Ecto neural progenitor cell (in vitro differentiated cells): ENCODE measurements around the gene EPHA4.

Source experiments
- DNase-seq: peaks from one replicate; pipeline ENCODE4 v3.0.0-alpha.2; 2018; ENCODE audit warnings: low spot score

Gene EPHA4

DNA sequence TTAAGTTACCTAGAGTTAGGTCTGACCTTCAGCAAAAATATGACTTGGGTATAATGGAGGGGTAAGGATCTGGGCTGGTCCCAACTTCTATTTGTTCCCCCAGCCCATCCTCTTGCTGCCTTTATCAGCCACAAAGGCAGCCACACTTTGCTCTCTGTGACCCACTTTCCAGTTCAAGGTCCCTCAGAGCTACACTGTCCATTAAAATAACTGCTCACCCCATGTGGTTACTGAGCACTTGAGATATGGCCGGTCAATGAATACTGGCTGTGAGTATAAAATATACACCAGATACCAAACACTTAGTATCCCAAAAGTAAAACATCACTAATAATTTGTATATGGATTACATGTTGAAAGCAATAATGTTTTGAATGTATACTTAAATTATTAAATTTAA, 67.2 kb downstream of the EPHA4 start:
- no peak for DNase-seq

GRCh38 chr2:221503965-221504364, 68.1 kb downstream of the EPHA4 start:
- DNase-seq, result no peak

DNA sequence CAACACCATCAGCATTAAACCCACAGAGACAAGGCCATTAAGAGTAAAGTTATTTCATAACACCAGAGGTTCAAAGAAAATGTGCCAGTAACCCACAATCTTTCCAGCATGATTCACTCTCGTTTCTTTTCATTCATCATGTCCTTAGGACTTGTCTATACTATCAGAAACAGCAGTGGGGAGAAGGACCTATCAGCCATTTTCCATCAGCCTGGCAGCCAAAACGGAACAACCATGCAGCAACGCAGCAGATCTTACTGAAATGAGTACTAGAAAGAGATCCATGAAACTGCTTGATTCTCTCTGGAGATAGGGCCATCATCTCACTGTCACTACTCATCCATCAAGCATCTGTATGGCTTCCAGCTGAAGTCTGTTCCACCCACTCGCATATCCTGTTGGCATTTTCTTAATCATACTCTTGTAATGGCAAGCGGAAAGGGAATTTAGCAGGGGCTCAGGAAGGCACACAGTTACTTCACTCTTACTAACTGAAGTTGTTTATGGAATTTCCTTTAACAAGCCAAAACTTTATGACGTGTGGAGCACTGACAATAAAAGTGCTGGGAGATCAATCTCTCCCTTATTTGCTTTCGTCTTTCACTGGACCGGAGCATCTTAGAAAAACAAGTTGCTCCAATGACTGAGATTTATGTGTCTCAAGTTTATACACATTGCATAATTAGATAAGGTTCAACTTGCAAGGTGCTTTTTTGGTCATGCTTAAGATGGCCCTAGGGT, 69.7 kb downstream of the EPHA4 start:
- DNase-seq, result no peak

DNA sequence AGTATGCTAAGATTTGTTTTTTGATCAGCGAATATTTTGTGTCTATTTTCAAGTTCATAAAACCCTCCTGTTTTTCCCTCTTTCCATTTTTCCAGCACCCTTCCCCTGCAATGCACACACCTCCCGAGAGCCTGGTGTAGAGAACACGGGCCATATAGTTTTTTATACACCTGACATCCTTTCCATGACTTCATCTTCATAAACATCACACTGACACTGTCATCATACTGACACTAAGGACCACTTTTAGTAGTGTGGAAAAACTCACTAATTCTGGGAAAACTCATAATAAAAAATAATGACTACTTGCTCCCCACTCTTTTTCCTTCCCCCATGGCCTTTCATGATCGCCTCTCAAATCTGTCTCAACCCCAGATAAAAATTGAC, 70.2 kb downstream of the EPHA4 start:
- DNase-seq, result no peak

- DNase-seq, result no peak
Measured at GRCh38 chr2:221501210-221501882, 70.8 kb downstream of the EPHA4 start.

DNA sequence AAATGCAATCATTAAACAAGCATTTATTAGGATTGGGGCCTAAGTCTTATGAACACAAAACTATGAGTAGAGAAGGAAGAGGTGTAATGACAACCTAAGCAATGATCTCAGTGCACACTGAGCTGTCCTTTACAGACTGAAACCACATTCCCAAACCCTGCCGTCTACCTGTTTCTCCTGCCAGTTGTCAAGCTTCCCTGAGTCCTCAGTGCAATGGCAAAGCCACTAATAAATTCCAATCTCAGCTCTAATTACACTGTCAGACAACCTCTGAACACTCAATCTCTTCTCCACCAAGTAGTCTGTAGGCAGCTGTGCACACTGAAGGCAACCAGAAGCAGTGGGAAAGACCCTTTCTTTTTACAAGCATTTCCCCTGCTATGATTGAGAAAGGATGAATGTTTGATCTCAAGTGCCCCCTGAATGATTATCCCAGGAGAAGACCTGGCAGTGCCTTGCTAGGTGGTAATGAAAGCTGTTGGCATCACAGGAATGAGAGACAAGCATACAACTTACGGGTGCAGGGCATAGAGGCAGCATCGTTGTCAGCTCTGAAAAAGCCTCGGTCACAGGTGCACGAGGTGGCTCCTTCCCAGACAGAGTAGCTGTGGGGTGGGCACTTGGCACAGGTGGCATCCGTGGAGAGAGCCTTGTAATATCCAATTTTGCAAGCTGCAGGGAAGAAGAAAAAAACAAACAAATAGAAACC, 71.4 kb downstream of the EPHA4 start:
- DNase-seq, result no peak

DNA sequence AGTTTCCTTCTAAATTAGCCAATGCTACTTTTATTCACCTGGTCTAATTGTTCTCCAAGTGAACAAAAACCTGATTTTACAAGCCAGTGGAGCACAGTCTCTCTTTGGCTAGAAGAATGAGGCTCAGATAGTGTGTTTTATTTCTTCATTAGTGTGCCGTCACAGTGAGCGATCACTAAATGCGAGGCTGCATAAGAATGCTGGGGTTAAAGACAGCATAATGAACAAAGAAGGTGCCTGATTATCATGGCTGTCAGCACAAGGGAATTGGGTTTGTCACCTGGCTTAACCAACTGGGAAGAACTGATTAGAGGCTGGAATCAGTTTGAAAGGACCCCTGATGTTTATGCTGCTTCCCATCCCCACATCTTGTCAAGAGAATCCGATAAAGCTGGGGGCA, 76.4 kb downstream of the EPHA4 start:
- no peak for DNase-seq

DNA sequence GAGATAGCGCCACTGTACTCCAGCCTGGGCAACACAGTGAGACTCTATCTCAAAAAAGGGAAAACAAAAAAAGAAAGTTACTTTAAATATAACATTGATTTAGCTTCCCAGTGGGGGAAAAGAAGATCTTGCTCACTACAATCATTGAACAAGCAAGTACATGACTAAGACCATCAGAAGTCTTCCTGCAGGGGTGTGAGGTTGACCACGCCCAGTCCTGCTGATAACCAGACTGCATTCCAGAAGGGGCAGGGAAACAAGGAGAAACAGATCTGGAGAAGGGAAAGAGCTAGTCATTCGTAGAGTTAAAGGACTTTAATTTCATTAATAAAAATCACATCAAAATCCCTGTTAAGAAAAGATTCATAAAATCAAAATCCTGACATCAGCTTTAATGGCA, 77.5 kb downstream of the EPHA4 start:
- no peak for DNase-seq

GRCh38 chr2:221493391-221493790, 78.7 kb downstream of the EPHA4 start:
- DNase-seq, result no peak

GRCh38 chr2:221492636-221493035, 79.5 kb downstream of the EPHA4 start:
- no peak for DNase-seq

DNA sequence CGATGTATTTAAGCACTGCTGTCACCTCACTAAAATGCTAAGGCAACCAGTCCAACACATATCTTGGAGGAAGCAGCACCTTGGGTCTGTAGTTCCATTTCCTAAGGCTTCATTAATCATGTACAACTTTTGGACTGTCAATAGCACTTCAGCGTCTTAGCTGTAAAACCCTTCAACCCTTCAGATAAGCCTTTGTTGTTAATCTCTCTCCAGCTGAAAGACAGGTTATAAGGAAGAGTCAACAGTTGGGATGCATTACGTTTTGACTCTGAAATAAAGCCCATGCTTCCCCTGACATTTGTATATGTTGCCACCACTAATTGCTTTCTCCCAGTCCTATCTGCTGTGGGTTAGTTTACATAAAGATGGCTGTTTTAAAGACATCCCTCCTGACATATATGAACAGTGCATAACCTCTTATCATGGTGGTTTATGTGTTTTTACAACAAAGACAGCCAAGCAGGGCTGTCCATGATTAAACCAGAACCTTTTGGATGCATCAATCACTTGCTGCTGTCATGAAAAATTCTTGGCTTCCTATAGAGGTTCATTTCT, 81.5 kb downstream of the EPHA4 start:
- no peak for DNase-seq

- DNase-seq, result no peak
Measured at GRCh38 chr2:221488136-221488807, 83.8 kb downstream of the EPHA4 start.

- no peak for DNase-seq
Measured at GRCh38 chr2:221486106-221486505, 86.0 kb downstream of the EPHA4 start.

DNA sequence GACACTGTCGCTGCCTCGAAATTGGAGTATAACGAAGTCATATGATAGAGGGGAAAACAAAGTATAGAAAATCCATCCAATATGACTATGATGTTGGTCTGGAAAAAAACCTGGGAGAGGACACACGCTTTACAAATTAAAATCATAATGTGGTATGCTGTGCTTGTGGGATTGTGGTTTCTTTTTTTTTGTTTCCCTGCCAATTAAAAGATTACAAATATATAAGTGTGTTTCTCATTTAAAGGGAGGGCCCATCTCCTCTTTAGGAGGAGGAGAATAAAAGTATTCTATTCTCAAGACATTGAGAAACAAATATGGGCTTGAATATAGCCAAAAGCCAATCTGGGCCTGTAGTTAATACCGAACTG, 86.6 kb downstream of the EPHA4 start:
- no peak for DNase-seq

DNA sequence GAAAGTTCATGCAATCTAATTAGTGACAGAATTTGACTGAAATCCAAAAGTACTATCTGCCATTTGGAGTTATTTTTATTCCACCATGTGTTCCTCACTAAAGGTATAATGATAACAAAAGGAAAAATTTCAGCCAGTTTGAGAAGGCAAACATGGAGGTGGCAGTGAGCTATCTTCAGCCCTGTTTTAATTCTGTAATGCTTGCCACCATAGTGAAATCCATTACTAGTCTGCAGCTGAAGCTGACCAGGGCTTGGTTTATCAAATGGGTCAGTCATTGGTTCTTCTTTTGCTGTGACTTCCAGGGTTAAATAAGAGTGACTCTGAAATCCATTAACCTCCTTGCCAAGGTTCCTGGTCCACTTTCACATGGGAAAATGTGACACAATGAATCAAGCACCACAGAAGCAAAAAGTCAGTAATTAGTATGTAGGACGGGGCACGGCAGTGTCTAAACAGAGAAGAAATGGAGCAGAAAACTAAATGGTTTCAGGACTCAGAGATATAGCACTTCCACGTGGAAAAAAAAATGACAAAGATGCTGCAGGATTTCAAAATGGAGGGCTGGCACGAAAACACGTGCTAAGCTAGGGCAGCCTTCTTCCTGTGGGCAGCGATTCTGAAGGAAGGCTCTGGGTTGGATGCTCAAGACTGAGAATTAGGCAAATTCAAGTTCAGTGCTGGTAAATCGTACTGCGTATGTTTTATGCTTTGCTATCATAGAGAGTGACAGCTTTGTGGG, 87.2 kb downstream of the EPHA4 start:
- DNase-seq, result no peak

DNA sequence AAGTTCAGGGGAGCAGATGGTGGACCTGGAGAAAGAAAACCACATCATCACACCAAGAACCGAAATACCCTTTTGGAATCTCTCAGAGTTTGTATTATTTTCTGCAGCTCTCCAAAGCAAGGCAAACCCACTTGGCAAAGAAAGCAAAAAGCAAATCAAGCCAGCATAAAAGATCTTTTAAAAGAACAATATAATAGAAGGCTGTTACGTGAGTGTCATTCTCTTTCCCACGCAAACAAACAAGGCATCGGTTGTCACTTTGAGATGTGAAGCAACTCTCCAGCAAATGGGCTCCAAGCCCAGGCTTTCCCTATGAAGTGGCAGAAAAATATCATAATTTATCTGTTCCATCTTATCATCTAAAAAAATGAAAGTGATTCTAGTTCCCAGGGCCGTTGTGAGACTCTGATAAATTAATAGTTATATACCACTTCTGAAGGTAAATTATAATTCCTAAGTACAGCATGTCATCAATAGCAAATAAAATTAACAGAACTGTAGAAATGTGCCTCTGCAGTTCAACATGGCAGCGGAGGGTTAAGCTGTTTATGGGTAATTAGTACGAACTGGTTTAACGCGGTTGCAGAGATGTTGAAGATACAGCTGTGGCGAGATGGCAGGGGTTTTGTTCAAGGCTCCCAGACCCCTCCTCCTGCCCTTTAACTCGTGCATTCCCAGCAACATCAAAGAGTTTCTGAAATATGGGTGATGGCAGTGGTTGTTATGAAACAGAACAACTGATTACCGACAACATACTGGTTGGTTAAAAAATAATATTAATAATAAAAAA, 89.2 kb downstream of the EPHA4 start:
- no peak for DNase-seq

- DNase-seq, result no peak
Measured at GRCh38 chr2:221480821-221481220, 91.3 kb downstream of the EPHA4 start.

DNA sequence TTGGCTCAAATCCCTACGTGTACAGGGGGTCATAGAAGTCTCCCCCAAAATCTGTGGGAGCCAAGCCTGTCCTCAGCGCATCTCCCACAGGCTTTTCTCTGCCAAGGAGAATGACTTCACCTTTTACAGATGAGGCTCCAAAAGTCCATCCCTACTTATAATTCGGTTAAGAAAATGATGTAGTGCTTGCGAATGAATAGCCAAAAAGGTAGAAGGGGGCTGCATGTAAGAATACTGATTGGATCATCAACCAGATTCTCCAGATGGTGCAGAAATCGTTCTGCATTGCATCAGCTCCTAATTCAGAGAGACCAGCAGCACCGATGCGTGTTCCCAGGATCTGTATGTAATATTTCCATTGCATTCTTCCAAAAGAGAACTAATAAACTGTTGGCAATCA, 91.9 kb downstream of the EPHA4 start:
- no peak for DNase-seq

- no peak for DNase-seq
Measured at GRCh38 chr2:221478485-221478863, 93.6 kb downstream of the EPHA4 start.

DNA sequence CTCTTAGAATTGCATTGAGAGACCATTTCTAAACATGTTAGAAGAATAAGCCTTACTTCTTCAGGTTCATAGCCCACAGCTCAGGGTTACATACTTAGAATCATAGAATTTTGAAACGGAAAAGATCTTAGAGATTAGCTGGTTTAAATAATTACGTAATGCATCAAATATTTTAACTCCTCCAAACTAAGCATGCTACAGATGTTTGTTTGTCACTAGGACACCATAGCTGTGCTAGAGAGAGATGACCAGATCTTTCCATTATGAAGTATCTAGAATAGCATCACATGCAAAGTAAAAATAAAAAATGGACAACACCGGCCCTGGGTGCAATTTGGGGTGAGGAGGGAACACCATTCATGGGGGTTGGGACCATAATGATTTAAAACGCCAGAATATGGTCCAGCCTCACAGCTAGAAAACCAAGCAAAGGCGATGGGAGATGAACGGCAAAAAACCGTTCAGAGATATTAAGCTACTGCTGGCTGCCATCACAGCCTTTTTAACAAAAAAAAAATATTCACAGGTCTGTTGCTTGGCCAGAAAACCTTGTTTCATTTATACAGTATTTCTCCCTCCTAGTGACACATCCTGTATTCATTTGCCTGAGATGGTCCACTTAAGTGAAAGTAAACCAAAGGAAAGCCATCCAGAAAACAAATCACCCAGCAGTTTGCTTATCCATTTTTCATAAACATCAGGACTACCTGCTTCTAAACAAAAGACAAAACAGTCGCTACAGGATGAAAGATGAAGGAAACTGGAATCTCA, 94.2 kb downstream of the EPHA4 start:
- DNase-seq, result no peak
